ENCODE measurements around the gene ZNF274. TPM values are rescaled to one million over a fixed set of nuclear protein-coding genes. Genes with fewer than 3 reads are reported as not detected.

ZNF274 gene
- total RNA-seq, 1 donor from 2014 or later: 14.1 TPM

GRCh38 chr19:58196901-58197616 lies 14.2 kb downstream of the ZNF274 start:
- no peak for TF ChIP-seq CTCF (IDR thresholded peaks at IDR 0.05)
- no peak overlapping the region for H3K27ac Mint-ChIP-seq (ENCODE audit: unreplicated experiment)
- no peaks in the 10 kb centered on the region for H3K27me3 Mint-ChIP-seq (ENCODE audit: low read depth)
- no peak overlapping the region for H3K4me3 Mint-ChIP-seq (ENCODE audit: unreplicated experiment)
- peaks cover 63% of the 10 kb centered on the region for H3K9me3 Mint-ChIP-seq (ENCODE audit: low read depth)
- H3K4me1 Mint-ChIP-seq (ENCODE audit: low read depth): no peaks in the 10 kb centered on the region
- DNase-seq (ENCODE audit: low spot score): no peak
- peaks cover 80% of the 10 kb centered on the region for H3K36me3 Mint-ChIP-seq (ENCODE audit: low read depth)

DNA sequence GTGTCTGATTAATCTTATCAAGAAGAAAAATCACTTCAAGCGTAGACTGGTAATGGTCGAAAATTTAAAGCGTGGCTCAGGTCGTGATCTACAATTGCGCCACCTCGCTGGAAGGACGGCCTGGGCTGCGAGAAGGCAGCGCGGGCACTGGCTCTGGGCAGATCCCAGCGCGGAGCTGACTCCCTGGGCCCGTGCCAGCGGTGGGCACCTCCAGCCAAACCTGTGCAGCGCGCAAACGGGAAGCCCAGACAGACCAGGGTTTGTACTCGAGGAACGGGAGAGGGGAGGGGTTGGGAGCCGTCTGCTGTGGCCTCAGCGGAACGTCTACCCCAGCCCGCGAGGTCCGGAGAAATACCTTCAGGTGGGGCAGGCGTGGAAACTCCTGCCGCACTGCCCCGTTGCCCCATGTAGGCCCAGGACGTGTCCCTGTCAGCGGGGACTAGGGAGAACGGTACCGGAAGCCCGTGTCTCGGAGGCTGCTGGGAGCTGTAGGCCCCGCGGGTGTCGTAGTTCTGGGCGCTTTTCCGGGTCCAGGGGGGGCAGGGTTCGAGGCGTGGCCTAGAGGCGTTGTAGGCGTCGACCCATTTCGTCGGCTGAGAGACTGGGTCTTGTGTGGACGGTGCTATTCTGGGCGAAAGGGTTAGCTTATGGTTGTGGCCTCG lies 21.1 kb downstream of the ZNF274 start:
- Mint-ChIP-seq H3K27me3 (ENCODE audit: low read depth) (no peaks in the 10 kb centered on the region), H3K36me3 (ENCODE audit: low read depth) (peaks cover 84% of the 10 kb centered on the region), H3K4me1 (ENCODE audit: low read depth) (no peaks in the 10 kb centered on the region), H3K4me3 (ENCODE audit: unreplicated experiment) (no peak overlapping the region), H3K27ac (ENCODE audit: unreplicated experiment) (no peak overlapping the region), H3K9me3 (ENCODE audit: low read depth) (peaks cover 73% of the 10 kb centered on the region)
- no peak for TF ChIP-seq CTCF (IDR thresholded peaks at IDR 0.05)
- no peak for DNase-seq (ENCODE audit: low spot score)

- Mint-ChIP-seq H3K27ac (ENCODE audit: unreplicated experiment) (no peak overlapping the region), H3K4me1 (ENCODE audit: low read depth) (no peaks in the 10 kb centered on the region), H3K27me3 (ENCODE audit: low read depth) (no peaks in the 10 kb centered on the region), H3K36me3 (ENCODE audit: low read depth) (peaks cover 86% of the 10 kb centered on the region), H3K9me3 (ENCODE audit: low read depth) (peaks cover 79% of the 10 kb centered on the region), H3K4me3 (ENCODE audit: unreplicated experiment) (no peak overlapping the region)
- no peak for DNase-seq (ENCODE audit: low spot score)
- no peak for TF ChIP-seq CTCF (IDR thresholded peaks at IDR 0.05)
These were observed 21.7 kb downstream of the ZNF274 start for GRCh38 chr19:58204566-58204965.

DNA sequence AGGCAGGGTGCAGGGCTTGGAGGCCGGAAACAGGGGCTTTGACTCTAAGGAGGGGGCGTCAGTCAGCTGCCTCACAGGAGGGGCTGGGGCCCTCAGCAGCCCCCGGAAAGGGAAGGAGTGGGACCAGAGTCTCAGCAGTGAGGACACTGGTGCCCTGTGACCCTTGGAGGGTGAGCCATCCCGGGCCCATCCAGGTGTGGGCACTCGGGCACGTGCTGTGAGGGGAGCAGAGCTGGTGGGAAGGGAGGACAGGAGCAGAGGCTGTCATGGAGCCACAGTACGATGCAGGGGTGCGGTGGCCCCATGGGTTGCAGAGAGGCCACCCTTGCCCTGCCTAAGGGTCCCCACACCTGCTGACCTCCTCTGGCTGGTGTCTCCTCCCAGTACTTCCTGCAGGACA lies 26.7 kb downstream of the ZNF274 start:
- no peak for DNase-seq (ENCODE audit: low spot score)
- H3K36me3 Mint-ChIP-seq (ENCODE audit: low read depth): peaks cover 96% of the 10 kb centered on the region
- TF ChIP-seq CTCF (IDR thresholded peaks at IDR 0.05): no peak
- no peak overlapping the region for H3K27ac Mint-ChIP-seq (ENCODE audit: unreplicated experiment)
- peaks cover 89% of the 10 kb centered on the region for H3K9me3 Mint-ChIP-seq (ENCODE audit: low read depth)
- H3K4me1 Mint-ChIP-seq (ENCODE audit: low read depth): no peaks in the 10 kb centered on the region
- H3K27me3 Mint-ChIP-seq (ENCODE audit: low read depth): no peaks in the 10 kb centered on the region
- H3K4me3 Mint-ChIP-seq (ENCODE audit: unreplicated experiment): no peak overlapping the region

DNA sequence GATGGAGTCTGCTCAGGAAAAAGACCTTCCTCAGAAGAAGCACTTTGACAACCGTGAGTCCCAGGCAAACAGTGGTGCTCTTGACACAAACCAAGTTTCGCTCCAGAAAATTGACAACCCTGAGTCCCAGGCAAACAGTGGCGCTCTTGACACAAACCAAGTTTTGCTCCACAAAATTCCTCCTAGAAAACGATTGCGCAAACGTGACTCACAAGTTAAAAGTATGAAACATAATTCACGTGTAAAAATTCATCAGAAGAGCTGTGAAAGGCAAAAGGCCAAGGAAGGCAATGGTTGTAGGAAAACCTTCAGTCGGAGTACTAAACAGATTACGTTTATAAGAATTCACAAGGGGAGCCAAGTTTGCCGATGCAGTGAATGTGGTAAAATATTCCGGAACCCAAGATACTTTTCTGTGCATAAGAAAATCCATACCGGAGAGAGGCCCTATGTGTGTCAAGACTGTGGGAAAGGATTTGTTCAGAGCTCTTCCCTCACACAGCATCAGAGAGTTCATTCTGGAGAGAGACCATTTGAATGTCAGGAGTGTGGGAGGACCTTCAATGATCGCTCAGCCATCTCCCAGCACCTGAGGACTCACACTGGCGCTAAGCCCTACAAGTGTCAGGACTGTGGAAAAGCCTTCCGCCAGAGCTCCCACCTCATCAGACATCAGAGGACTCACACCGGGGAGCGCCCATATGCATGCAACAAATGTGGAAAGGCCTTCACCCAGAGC lies 29.6 kb downstream of the ZNF274 start:
- H3K27me3 Mint-ChIP-seq (ENCODE audit: low read depth): no peaks in the 10 kb centered on the region
- no peaks in the 10 kb centered on the region for H3K4me1 Mint-ChIP-seq (ENCODE audit: low read depth)
- no peak overlapping the region for H3K4me3 Mint-ChIP-seq (ENCODE audit: unreplicated experiment)
- H3K27ac Mint-ChIP-seq (ENCODE audit: unreplicated experiment): no peak overlapping the region
- H3K36me3 Mint-ChIP-seq (ENCODE audit: low read depth): peaks cover 83% of the 10 kb centered on the region
- no peak for DNase-seq (ENCODE audit: low spot score)
- TF ChIP-seq CTCF (IDR thresholded peaks at IDR 0.05): no peak
- H3K9me3 Mint-ChIP-seq (ENCODE audit: low read depth): peaks cover 83% of the 10 kb centered on the region

Data from chondrocyte (in vitro differentiated cells).